ENCODE measurements around the gene SLC9C1. TPM values are rescaled to one million over a fixed set of nuclear protein-coding genes. Genes with fewer than 3 reads are reported as not detected.

Gene SLC9C1
- 4.1 TPM for total RNA-seq (ENCODE audit: insufficient read depth, low replicate concordance)

GRCh38 chr3:112293368-112294321 lies at the start of gene SLC9C1:
SLC9C1 (minus strand) TSS chr3:112294216; CDS start chr3:112286791, 7,425 bp downstream.
- peak; percentile 83 for DNase-seq (ENCODE audit: low spot score)

- no peak for DNase-seq (ENCODE audit: low spot score)
Measured at GRCh38 chr3:112341386-112341785, 47.4 kb upstream of the SLC9C1 start.

- DNase-seq (ENCODE audit: low spot score): no peak
Measured at GRCh38 chr3:112339609-112340008, 45.6 kb upstream of the SLC9C1 start.

- peak; percentile 55 for DNase-seq (ENCODE audit: low spot score)
Measured at GRCh38 chr3:112339134-112339533, 45.1 kb upstream of the SLC9C1 start.

- DNase-seq (ENCODE audit: low spot score): no peak
Measured at GRCh38 chr3:112338727-112339056, 44.7 kb upstream of the SLC9C1 start.

- DNase-seq (ENCODE audit: low spot score): no peak
Measured at GRCh38 chr3:112338021-112338726, 44.2 kb upstream of the SLC9C1 start.

GRCh38 chr3:112335434-112335781 lies 41.4 kb upstream of the SLC9C1 start:
- no peak for DNase-seq (ENCODE audit: low spot score)

GRCh38 chr3:112334691-112335433 lies 40.8 kb upstream of the SLC9C1 start:
- peak; percentile 91 for DNase-seq (ENCODE audit: low spot score)

GRCh38 chr3:112333381-112334317 lies 39.6 kb upstream of the SLC9C1 start:
- DNase-seq (ENCODE audit: low spot score): peak; percentile 79

- peak; percentile 76 for DNase-seq (ENCODE audit: low spot score)
Measured at GRCh38 chr3:112333002-112333380, 39.0 kb upstream of the SLC9C1 start, which contains the start of gene CD200. CD200 (plus strand) TSS chr3:112333156; CDS start chr3:112333213, 57 bp downstream.

GRCh38 chr3:112331851-112332250 lies 37.8 kb upstream of the SLC9C1 start:
- no peak for DNase-seq (ENCODE audit: low spot score)

GRCh38 chr3:112327371-112327951 lies 33.4 kb upstream of the SLC9C1 start:
- peak; percentile 76 for DNase-seq (ENCODE audit: low spot score)

- DNase-seq (ENCODE audit: low spot score): no peak
Measured at GRCh38 chr3:112321867-112322652, 28.0 kb upstream of the SLC9C1 start.

- no peak for DNase-seq (ENCODE audit: low spot score)
Measured at GRCh38 chr3:112320691-112321090, 26.7 kb upstream of the SLC9C1 start.

- no peak for DNase-seq (ENCODE audit: low spot score)
Measured at GRCh38 chr3:112319516-112320276, 25.7 kb upstream of the SLC9C1 start.

- DNase-seq (ENCODE audit: low spot score): no peak
Measured at GRCh38 chr3:112315791-112316190, 21.8 kb upstream of the SLC9C1 start.

- DNase-seq (ENCODE audit: low spot score): no peak
Measured at GRCh38 chr3:112314649-112315048, 20.6 kb upstream of the SLC9C1 start.

GRCh38 chr3:112308151-112308911 lies 14.3 kb upstream of the SLC9C1 start:
- DNase-seq (ENCODE audit: low spot score): peak; percentile 50
